Measurements from ENCODE around the gene CCT5. TPM values are rescaled to one million over a fixed set of nuclear protein-coding genes. Genes with fewer than 3 reads are reported as not detected.

The CCT5 gene
- total and polyA plus RNA-seq, 10 of the 15 experiments (the other 5 are each of a cell fraction or from before 2014, with no cell fraction given) = 376 to 637 (median 543) TPM

DNA sequence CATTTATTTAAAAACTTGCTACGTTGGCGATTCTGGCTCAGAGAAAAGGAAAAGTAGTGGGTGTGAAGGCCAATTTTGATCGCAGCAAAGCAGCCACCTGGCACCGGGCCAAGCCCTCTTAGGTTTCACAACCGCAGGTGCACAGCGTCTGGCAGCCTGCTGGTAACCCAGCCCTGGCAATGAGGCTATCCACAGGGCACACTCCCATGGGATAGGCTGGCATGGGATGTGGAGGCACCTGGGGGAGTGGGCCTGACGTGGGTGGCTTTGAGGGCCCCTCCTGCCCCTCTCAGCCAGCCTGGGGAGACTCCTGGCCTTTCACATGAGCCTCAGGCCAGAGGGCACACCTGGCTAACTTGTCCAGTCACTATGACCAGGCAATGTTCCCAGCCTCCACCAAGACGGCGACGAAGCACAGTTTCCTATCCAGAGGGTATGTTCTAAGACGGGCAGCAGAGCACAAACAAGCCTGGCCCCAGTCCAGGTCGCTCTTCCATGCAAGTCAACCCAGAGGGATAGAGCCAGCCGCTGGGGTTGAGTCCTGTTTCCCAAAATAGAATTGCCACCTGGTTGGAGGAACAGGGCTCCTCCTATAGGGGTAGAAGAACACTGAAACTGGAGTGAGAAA is 38.6 kb downstream of the CCT5 start (continued):
- TF ChIP-seq, protein P1, sequence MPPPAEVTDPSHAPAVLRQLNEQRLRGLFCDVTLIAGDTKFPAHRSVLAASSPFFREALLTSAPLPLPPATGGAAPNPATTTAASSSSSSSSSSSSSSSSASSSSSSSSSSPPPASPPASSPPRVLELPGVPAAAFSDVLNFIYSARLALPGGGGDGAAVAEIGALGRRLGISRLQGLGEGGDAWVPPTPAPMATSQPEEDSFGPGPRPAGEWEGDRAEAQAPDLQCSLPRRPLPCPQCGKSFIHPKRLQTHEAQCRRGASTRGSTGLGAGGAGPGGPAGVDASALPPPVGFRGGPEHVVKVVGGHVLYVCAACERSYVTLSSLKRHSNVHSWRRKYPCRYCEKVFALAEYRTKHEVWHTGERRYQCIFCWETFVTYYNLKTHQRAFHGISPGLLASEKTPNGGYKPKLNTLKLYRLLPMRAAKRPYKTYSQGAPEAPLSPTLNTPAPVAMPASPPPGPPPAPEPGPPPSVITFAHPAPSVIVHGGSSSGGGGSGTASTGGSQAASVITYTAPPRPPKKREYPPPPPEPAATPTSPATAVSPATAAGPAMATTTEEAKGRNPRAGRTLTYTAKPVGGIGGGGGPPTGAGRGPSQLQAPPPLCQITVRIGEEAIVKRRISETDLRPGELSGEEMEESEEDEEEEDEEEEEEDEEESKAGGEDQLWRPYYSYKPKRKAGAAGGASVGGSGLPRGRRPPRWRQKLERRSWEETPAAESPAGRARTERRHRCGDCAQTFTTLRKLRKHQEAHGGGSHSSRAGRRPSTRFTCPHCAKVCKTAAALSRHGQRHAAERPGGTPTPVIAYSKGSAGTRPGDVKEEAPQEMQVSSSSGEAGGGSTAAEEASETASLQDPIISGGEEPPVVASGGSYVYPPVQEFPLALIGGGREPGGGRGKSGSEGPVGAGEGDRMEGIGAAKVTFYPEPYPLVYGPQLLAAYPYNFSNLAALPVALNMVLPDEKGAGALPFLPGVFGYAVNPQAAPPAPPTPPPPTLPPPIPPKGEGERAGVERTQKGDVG (CRISPR knock-in tag; IDR thresholded peaks at IDR 0.05) = no peak
- no peak for TF ChIP-seq PML (IDR thresholded peaks at IDR 0.05; ENCODE audit: low read length)
- no peak for TF ChIP-seq NR2F1 (conservative IDR thresholded peaks at IDR 0.05)
- TF ChIP-seq BCL11A (IDR thresholded peaks at IDR 0.05; ENCODE audit: low read depth, low read length) = no peak
- TF ChIP-seq, protein P2, sequence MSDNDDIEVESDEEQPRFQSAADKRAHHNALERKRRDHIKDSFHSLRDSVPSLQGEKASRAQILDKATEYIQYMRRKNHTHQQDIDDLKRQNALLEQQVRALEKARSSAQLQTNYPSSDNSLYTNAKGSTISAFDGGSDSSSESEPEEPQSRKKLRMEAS (IDR thresholded peaks at IDR 0.05; ENCODE audit: low read depth, low read length) = no peak
- TF ChIP-seq SMAD1 (IDR thresholded peaks at IDR 0.05; ENCODE audit: low read depth, partially characterized antibody) = peak; percentile 79
- no peak for TF ChIP-seq CHD4 (IDR thresholded peaks at IDR 0.05)
- no peak for TF ChIP-seq RFX5 (IDR thresholded peaks at IDR 0.05; ENCODE audit: low read depth, low read length)
- TF ChIP-seq, protein P3, sequence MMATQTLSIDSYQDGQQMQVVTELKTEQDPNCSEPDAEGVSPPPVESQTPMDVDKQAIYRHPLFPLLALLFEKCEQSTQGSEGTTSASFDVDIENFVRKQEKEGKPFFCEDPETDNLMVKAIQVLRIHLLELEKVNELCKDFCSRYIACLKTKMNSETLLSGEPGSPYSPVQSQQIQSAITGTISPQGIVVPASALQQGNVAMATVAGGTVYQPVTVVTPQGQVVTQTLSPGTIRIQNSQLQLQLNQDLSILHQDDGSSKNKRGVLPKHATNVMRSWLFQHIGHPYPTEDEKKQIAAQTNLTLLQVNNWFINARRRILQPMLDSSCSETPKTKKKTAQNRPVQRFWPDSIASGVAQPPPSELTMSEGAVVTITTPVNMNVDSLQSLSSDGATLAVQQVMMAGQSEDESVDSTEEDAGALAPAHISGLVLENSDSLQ (IDR thresholded peaks at IDR 0.05) = no peak
- 0 out of 4 replicates have a peak, but pooled peaks of 1 of the 2 experiments have one; percentile 11 for TF ChIP-seq IKZF2 (IDR thresholded peaks at IDR 0.05)
- TF ChIP-seq EED (IDR thresholded peaks at IDR 0.05; ENCODE audit: low read depth) = peak; percentile 72
- TF ChIP-seq, protein P4, sequence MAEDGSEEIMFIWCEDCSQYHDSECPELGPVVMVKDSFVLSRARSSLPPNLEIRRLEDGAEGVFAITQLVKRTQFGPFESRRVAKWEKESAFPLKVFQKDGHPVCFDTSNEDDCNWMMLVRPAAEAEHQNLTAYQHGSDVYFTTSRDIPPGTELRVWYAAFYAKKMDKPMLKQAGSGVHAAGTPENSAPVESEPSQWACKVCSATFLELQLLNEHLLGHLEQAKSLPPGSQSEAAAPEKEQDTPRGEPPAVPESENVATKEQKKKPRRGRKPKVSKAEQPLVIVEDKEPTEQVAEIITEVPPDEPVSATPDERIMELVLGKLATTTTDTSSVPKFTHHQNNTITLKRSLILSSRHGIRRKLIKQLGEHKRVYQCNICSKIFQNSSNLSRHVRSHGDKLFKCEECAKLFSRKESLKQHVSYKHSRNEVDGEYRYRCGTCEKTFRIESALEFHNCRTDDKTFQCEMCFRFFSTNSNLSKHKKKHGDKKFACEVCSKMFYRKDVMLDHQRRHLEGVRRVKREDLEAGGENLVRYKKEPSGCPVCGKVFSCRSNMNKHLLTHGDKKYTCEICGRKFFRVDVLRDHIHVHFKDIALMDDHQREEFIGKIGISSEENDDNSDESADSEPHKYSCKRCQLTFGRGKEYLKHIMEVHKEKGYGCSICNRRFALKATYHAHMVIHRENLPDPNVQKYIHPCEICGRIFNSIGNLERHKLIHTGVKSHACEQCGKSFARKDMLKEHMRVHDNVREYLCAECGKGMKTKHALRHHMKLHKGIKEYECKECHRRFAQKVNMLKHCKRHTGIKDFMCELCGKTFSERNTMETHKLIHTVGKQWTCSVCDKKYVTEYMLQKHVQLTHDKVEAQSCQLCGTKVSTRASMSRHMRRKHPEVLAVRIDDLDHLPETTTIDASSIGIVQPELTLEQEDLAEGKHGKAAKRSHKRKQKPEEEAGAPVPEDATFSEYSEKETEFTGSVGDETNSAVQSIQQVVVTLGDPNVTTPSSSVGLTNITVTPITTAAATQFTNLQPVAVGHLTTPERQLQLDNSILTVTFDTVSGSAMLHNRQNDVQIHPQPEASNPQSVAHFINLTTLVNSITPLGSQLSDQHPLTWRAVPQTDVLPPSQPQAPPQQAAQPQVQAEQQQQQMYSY (CRISPR knock-in tag; IDR thresholded peaks at IDR 0.05) = no peak
- TF ChIP-seq, protein P5, sequence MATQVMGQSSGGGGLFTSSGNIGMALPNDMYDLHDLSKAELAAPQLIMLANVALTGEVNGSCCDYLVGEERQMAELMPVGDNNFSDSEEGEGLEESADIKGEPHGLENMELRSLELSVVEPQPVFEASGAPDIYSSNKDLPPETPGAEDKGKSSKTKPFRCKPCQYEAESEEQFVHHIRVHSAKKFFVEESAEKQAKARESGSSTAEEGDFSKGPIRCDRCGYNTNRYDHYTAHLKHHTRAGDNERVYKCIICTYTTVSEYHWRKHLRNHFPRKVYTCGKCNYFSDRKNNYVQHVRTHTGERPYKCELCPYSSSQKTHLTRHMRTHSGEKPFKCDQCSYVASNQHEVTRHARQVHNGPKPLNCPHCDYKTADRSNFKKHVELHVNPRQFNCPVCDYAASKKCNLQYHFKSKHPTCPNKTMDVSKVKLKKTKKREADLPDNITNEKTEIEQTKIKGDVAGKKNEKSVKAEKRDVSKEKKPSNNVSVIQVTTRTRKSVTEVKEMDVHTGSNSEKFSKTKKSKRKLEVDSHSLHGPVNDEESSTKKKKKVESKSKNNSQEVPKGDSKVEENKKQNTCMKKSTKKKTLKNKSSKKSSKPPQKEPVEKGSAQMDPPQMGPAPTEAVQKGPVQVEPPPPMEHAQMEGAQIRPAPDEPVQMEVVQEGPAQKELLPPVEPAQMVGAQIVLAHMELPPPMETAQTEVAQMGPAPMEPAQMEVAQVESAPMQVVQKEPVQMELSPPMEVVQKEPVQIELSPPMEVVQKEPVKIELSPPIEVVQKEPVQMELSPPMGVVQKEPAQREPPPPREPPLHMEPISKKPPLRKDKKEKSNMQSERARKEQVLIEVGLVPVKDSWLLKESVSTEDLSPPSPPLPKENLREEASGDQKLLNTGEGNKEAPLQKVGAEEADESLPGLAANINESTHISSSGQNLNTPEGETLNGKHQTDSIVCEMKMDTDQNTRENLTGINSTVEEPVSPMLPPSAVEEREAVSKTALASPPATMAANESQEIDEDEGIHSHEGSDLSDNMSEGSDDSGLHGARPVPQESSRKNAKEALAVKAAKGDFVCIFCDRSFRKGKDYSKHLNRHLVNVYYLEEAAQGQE (IDR thresholded peaks at IDR 0.05; ENCODE audit: low read depth, low read length) = no peak
- TF ChIP-seq ATF7 (IDR thresholded peaks at IDR 0.05; ENCODE audit: low read depth) = no peak
- TF ChIP-seq IKZF1 (conservative IDR thresholded peaks at IDR 0.05) = peak; percentile 77
- TF ChIP-seq RAD21 (IDR thresholded peaks at IDR 0.05; ENCODE audit: insufficient read depth, low read depth, low read length) = no peak
- no peak for TF ChIP-seq KLF5 (IDR thresholded peaks at IDR 0.05; ENCODE audit: partially characterized antibody)
- peak; percentile 81 for TF ChIP-seq TCF12 (IDR thresholded peaks at IDR 0.05; ENCODE audit: low read depth, low read length)
- TF ChIP-seq RB1 (IDR thresholded peaks at IDR 0.05; ENCODE audit: borderline replicate concordance) = no peak

Measured in GM12878 (cell line).